Stimulated activated CD8-positive, alpha-beta memory T cell treated with anti-CD3 and anti-CD28 coated beads, Interleukin-4, amount 100 ng/mL, for 4 hours (primary cell): Measurements from ENCODE around the gene MIPOL1.
"Not testable (repeated sequence)": the region's sequence is repeated elsewhere in the genome, so short reads cannot be mapped to it uniquely, and the experiment has no call there.

Experiments
- DNase-seq, 2 donors: peaks; one replicate each; pipeline ENCODE4 v3.0.0-alpha.2; 2020; ENCODE audit warnings: low read depth in 2 of 2, low spot score in 1 of 2

Gene MIPOL1, protein sequence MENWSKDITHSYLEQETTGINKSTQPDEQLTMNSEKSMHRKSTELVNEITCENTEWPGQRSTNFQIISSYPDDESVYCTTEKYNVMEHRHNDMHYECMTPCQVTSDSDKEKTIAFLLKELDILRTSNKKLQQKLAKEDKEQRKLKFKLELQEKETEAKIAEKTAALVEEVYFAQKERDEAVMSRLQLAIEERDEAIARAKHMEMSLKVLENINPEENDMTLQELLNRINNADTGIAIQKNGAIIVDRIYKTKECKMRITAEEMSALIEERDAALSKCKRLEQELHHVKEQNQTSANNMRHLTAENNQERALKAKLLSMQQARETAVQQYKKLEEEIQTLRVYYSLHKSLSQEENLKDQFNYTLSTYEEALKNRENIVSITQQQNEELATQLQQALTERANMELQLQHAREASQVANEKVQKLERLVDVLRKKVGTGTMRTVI

GRCh38 chr14:37197421-37198272 is at the start of gene MIPOL1:
Gene MIPOL1, plus strand, starts transcription at chr14:37197937. Its CDS starts 49,952 bp downstream, at chr14:37247889.
- DNase-seq: no peak

DNA sequence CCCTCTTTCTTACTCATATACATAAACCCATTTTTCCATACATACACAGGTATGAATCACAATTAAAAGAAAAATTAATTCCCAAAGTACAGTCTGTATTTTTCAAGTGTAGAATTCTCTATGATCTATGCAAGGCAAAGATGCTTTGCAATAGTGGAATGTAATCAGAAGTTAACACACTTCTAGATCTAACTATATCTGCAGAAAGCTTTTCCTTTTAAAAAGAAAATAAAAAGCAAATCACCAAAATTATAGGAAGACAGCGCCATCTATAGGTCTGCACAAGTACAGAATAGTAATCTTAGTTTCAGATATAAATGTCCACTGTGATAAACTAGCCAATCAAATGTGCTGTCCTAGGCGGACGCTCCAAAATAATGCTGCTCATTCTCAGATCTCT is 47.3 kb upstream of the MIPOL1 start:
- no peak for DNase-seq

DNA sequence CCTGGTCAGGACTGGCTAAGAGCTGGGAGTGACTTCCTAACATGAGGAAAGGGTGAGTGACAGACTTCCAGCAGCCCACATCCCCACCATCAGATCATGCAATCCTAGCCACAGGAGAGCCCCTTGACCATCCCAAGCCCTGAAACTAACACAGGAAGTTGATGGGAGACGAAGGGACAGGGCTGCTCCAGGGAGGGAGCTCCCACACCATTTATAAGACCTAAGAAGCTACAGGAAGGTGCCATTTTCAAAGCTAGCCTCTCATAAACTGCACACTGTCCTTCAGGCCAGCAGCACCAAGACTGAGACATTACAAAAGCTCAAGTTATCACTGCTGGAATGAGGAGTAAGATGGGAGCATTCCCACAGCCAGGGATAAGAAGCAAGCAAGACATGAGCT is 44.7 kb upstream of the MIPOL1 start:
- DNase-seq: no peak

GRCh38 chr14:37153483-37153882 is 44.3 kb upstream of the MIPOL1 start:
- DNase-seq: no peak

- DNase-seq: no peak
Observed at GRCh38 chr14:37157987-37158386, 39.8 kb upstream of the MIPOL1 start.

- DNase-seq: not testable (repeated sequence)
Observed at GRCh38 chr14:37162307-37162706, 35.4 kb upstream of the MIPOL1 start.

DNA sequence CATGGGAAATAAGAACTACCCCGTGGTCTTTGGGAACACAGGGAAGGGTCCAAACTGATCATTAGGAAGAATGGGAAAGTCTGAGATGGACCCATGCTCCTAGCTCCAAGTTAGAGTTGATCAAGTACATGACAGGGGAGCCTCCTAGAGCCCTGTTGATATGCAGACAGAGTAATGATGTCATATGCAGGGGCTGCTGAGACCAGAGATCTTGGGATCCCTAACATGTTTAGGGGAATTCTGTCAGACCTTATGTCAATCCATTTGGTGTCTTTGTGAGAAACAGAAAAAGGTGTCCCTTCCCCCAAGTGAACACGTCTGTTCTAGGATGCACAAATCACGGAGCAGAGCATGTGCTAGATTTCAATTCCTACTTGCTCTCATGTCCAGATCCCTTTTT is 31.9 kb upstream of the MIPOL1 start:
- DNase-seq: no peak

GRCh38 chr14:37167151-37168047 is 30.3 kb upstream of the MIPOL1 start:
- DNase-seq: no peak

DNA sequence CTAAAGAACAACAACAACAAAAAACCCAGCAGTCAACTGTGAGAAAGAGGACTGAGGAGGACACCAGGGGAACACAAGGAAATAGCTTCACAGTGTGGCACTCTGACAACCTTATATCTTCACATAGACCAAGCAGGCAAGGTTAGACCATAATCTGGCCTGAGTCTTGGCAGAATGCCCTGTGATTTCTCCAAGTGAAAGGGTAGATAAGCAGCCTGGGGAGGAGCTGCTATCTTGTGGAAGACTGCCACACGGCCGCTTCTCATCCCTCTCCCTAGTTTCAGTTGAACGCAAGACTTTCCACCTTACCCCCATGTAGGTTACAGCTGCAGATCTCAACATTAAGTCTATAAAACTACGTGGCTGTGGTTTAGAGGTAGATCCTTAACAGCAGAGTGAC is 29.0 kb upstream of the MIPOL1 start:
- DNase-seq: no peak

- no peak for DNase-seq
Observed at GRCh38 chr14:37170237-37170636, 27.5 kb upstream of the MIPOL1 start.

- DNase-seq: no peak
Observed at GRCh38 chr14:37170993-37171392, 26.7 kb upstream of the MIPOL1 start.

DNA sequence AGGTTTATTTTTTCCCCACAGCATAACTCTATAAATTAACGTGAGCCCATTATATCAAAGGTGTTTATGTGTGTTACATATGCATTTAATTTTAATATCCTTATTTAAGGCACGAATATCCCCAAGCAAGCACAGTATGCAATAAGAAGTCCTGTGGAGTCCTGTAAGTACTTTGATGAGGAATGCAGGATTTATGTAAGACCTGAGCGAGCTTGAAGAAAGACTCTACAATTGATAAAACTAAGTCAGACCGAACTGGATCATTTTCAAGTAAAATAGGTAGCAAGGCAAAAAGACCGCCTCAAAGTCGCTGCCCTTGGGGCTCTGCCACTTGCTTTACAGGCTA is 26.1 kb upstream of the MIPOL1 start:
- no peak for DNase-seq

DNA sequence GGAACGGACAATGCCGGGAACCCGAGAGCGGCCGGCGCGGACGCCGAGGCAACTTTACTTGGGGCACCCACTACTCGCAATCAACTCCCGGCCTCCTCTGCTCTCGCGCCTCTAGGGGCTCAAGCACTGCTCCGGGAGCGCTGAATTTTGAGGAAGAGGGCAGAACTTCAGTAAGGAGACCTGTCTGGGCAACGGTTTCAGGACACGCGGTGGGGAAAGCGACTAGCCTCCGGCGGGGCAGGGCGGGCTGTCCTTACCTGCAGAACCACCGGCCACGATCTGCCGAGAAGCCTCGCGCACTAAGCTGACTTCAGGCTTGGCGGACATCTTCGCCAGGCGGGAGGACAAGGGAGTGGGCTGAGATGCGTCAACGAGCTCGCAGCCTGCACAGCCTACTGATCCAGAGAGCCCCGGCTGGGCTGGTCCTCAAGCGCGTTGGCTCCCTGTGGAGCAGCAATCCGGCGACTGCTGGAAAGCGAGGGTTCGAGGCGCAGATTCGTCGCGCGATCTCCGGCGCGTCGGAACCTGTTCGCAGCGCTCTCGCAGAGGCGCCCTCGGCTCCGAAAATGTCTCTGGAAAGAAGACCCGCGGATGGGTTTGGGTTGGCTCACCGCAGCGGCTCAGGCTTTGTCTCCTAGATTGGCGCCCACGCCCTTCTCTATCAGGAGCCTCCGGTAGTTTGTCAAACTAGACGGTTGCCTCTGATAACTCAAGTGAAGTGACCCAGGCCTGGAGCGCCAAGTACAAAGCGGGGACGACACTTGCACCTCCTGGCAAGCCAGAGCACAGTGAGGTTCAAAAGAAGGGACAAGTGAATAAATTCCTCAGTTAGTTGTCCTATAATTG is 25.5 kb upstream of the MIPOL1 start, which contains the start of gene SLC25A21:
Gene SLC25A21, minus strand, starts transcription at position 583 of the 846 bp plus-strand sequence.
- DNase-seq: no peak

DNA sequence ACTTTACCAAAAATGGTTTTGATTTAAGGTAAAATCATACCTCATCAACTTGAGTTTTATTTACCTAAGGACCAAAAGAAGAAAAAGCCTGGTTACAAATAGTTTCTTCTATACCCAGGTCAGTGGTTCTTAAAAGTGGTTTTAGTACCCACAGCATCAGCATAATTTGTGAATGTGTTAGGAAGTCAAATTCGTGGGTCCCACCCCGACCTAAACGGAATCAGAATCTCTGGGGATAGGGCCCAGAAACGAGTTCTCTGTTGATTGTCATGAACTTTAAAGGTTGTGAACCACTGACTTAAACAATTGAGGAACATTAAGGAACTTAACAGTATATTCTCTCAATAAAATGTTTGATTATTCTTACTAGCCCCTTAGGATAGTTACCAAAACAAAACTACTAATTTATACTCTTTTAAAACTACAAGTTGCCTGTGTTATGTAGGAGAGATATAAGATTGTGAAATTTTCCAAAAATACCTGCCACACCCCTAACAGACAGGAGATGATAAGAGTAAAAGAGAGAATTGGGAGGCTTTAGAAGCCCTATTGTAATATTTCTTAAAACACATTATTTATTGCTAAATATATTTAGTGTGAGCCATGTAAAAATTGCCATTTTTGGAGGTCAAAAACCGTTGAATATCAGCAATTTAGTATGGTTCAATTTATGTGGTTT is 24.7 kb upstream of the MIPOL1 start:
- no peak for DNase-seq

- DNase-seq: no peak
Observed at GRCh38 chr14:37179896-37180502, 17.7 kb upstream of the MIPOL1 start.

- DNase-seq: not testable (repeated sequence)
Observed at GRCh38 chr14:37180886-37181285, 16.9 kb upstream of the MIPOL1 start.

- no peak for DNase-seq
Observed at GRCh38 chr14:37181441-37181840, 16.3 kb upstream of the MIPOL1 start.

DNA sequence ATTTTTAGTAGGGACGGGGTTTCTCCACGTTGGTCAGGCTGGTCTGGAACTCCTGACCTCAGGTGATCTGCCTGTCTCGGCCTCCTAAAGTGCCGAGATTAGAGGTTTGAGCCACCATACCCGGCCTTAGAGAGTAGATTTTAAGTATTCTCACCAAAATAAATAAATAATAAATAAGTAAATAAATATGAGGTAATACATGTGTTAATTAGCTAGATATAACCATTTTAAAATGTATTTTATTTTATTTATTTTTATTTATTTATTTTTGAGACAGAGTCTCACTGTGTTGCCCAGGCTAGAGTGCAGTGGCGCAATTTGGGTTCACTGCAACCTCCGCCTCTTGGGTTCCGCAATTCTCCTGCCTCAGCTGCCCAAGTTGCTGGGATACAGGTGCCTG is 13.2 kb upstream of the MIPOL1 start:
- not testable (repeated sequence) for DNase-seq

- no peak for DNase-seq
Observed at GRCh38 chr14:37185670-37186069, 12.1 kb upstream of the MIPOL1 start.
